Measurements from ENCODE around the gene DGKZ. TPM values are rescaled to one million over a fixed set of nuclear protein-coding genes. Genes with fewer than 3 reads are reported as not detected.

Gene DGKZ
- total RNA-seq, 1 donor from 2014 or later, result 12.5 TPM

GRCh38 chr11:46359953-46360352 is 12.7 kb downstream of the DGKZ start:
- no peaks in the 10 kb centered on the region for H3K9me3 Mint-ChIP-seq
- Histone ChIP-seq H3K27me3 (no peaks in the 10 kb centered on the region), H3F3A (ENCODE audit: low read depth) (peaks cover 14% of the 10 kb centered on the region), H3K4me3 (no peak overlapping the region), H3K79me2 (ENCODE audit: low read depth) (peaks cover 63% of the 10 kb centered on the region), H3K9ac (no peak overlapping the region), H3K4me2 (no peak overlapping the region), H3K36me3 (no peaks in the 10 kb centered on the region), H3K9me3 (ENCODE audit: low read depth) (no peaks in the 10 kb centered on the region), H3K27ac (no peak overlapping the region), H3K4me1 (peaks cover 40% of the 10 kb centered on the region), H2AFZ (replicated peaks) (no peak overlapping the region), H4K20me1 (ENCODE audit: low read depth) (peaks cover 52% of the 10 kb centered on the region)
- TF ChIP-seq EZH2phosphoT487 (IDR thresholded peaks at IDR 0.05), result no peak
- no peak for TF ChIP-seq EZH2 (IDR thresholded peaks at IDR 0.05)
- TF ChIP-seq, protein P1, sequence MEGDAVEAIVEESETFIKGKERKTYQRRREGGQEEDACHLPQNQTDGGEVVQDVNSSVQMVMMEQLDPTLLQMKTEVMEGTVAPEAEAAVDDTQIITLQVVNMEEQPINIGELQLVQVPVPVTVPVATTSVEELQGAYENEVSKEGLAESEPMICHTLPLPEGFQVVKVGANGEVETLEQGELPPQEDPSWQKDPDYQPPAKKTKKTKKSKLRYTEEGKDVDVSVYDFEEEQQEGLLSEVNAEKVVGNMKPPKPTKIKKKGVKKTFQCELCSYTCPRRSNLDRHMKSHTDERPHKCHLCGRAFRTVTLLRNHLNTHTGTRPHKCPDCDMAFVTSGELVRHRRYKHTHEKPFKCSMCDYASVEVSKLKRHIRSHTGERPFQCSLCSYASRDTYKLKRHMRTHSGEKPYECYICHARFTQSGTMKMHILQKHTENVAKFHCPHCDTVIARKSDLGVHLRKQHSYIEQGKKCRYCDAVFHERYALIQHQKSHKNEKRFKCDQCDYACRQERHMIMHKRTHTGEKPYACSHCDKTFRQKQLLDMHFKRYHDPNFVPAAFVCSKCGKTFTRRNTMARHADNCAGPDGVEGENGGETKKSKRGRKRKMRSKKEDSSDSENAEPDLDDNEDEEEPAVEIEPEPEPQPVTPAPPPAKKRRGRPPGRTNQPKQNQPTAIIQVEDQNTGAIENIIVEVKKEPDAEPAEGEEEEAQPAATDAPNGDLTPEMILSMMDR (IDR thresholded peaks at IDR 0.05), result no peak
- H3K27ac Mint-ChIP-seq, result no peak overlapping the region
- no peak for DNase-seq (ENCODE audit: low spot score)
- no peak overlapping the region for H3K4me3 Mint-ChIP-seq
- H3K27me3 Mint-ChIP-seq (ENCODE audit: insufficient read depth, low read depth), result peaks cover 11% of the 10 kb centered on the region
- H3K4me1 Mint-ChIP-seq, result peaks cover 40% of the 10 kb centered on the region
- H3K36me3 Mint-ChIP-seq, result no peaks in the 10 kb centered on the region

DNA sequence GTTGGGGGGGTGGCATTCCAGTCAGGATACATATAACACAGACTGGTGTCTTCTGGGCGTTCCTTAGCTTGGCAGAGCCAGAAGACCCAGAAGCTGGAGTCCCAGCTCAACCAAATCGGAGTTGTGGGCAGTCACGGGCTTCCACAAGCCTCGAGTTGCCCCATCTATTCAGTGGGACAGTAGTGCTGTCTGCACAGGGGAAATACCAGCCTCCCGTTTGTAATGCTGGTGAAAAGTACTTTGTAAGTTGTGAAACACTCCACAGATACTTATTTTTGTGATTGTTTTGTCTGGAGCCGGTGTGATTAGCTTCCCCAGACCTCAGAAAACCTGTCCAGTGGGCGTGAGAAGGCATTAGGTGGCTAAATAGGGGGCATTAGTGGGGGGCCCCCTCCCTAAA is 13.6 kb downstream of the DGKZ start:
- Mint-ChIP-seq H3K27ac (peak overlapping the region; percentile 51), H3K4me3 (no peak overlapping the region), H3K36me3 (no peaks in the 10 kb centered on the region), H3K4me1 (peaks cover 48% of the 10 kb centered on the region), H3K9me3 (no peaks in the 10 kb centered on the region), H3K27me3 (ENCODE audit: insufficient read depth, low read depth) (peaks cover 10% of the 10 kb centered on the region)
- H3K27me3 ChIP-seq, result no peaks in the 10 kb centered on the region
- H3K9me3 ChIP-seq (ENCODE audit: low read depth), result no peaks in the 10 kb centered on the region
- peaks cover 61% of the 10 kb centered on the region for H4K20me1 ChIP-seq (ENCODE audit: low read depth)
- no peak overlapping the region for H2AFZ ChIP-seq (replicated peaks)
- H3K79me2 ChIP-seq (ENCODE audit: low read depth), result peaks cover 56% of the 10 kb centered on the region
- DNase-seq (ENCODE audit: low spot score), result no peak
- no peak overlapping the region for H3K4me2 ChIP-seq
- peaks cover 47% of the 10 kb centered on the region for H3K4me1 ChIP-seq
- no peak overlapping the region for H3K4me3 ChIP-seq
- H3K27ac ChIP-seq, result no peak overlapping the region
- no peaks in the 10 kb centered on the region for H3K36me3 ChIP-seq
- H3K9ac ChIP-seq, result peak overlapping the region; percentile 37
- TF ChIP-seq EZH2 (IDR thresholded peaks at IDR 0.05), result no peak
- TF ChIP-seq EZH2phosphoT487 (IDR thresholded peaks at IDR 0.05), result no peak
- TF ChIP-seq, protein P1 (IDR thresholded peaks at IDR 0.05), result no peak
- peaks cover 8% of the 10 kb centered on the region for H3F3A ChIP-seq (ENCODE audit: low read depth)

- Histone ChIP-seq H3F3A (ENCODE audit: low read depth) (peaks cover 3% of the 10 kb centered on the region), H3K27me3 (no peaks in the 10 kb centered on the region), H3K79me2 (ENCODE audit: low read depth) (peaks cover 54% of the 10 kb centered on the region), H3K9me3 (ENCODE audit: low read depth) (no peaks in the 10 kb centered on the region), H3K4me3 (no peak overlapping the region), H3K27ac (peak overlapping the region; percentile 67), H2AFZ (replicated peaks) (no peak overlapping the region), H4K20me1 (ENCODE audit: low read depth) (peaks cover 60% of the 10 kb centered on the region), H3K9ac (peak overlapping the region; percentile 37), H3K4me2 (peak overlapping the region; percentile 22), H3K4me1 (peaks cover 44% of the 10 kb centered on the region), H3K36me3 (no peaks in the 10 kb centered on the region)
- Mint-ChIP-seq H3K4me1 (peaks cover 43% of the 10 kb centered on the region), H3K9me3 (no peaks in the 10 kb centered on the region), H3K4me3 (peak overlapping the region; percentile 52), H3K27ac (peak overlapping the region; percentile 94), H3K27me3 (ENCODE audit: insufficient read depth, low read depth) (peaks cover 5% of the 10 kb centered on the region), H3K36me3 (no peaks in the 10 kb centered on the region)
- no peak for DNase-seq (ENCODE audit: low spot score)
- TF ChIP-seq EZH2phosphoT487 (IDR thresholded peaks at IDR 0.05) (no peak), EZH2 (IDR thresholded peaks at IDR 0.05) (no peak)
- TF ChIP-seq, protein P1 (IDR thresholded peaks at IDR 0.05), result no peak
Observed at GRCh38 chr11:46361283-46362155, 14.3 kb downstream of the DGKZ start.

Data from neural progenitor cell (in vitro differentiated cells).